Muscle layer of duodenum (tissue), 2 donors: ENCODE data around the gene TNIP2.

ENCODE experiments used
- H3K27ac ChIP-seq: one replicate; pipeline ENCODE4 v1.7.0; 2013; ENCODE audit warnings: mild to moderate bottlenecking, low read length
- H3K27me3 ChIP-seq: one replicate; pipeline ENCODE4 v1.7.0; 2013; ENCODE audit warnings: low read depth, mild to moderate bottlenecking, control low read depth, low read length
- H3K36me3 ChIP-seq, 2 donors: one replicate each; pipeline ENCODE4 v1.7.0; 2013; ENCODE audit warnings: low read length in 2 of 2, control low read depth in 1 of 2, mild to moderate bottlenecking in 1 of 2; ENCODE audit not compliant: insufficient read depth in 2 of 2, control insufficient read depth in 1 of 2
- H3K4me1 ChIP-seq, 2 donors: one replicate each; pipeline ENCODE4 v1.7.0; 2013; ENCODE audit warnings: low read length in 2 of 2, mild to moderate bottlenecking in 2 of 2, control low read depth in 1 of 2, moderate library complexity in 1 of 2; ENCODE audit not compliant: insufficient read depth in 2 of 2, control insufficient read depth in 1 of 2
- H3K4me3 ChIP-seq, 2 donors: one replicate each; pipeline ENCODE4 v1.7.0; 2013; ENCODE audit warnings: low read length in 2 of 2, low read depth in 1 of 2, mild to moderate bottlenecking in 1 of 2
- H3K9me3 ChIP-seq, 2 donors: one replicate each; pipeline ENCODE4 v1.7.0; 2013; ENCODE audit warnings: low read length in 2 of 2, control low read depth in 1 of 2, mild to moderate bottlenecking in 1 of 2; ENCODE audit not compliant: control insufficient read depth in 1 of 2
- donor health status: healthy.

TNIP2 gene

DNA sequence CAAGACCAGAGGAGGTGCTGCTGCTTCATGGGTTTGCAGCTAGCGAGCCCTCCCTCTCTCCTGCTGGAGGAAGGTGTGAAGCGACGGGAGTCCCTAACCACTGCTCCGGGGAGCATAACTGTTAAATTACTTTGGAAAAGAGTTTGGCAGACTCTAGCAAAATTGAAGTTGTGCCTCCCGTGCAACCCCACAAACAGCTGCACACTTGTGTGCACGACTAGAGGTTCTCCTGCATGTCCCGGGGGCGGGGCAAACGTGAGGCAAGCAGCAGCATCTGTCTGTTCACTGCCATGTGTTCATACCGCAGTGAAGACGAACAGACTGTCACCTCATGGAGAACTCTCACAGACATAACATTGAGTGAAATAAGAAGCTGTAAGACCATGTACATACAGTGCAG lies 34.5 kb downstream of the TNIP2 start:
- Histone ChIP-seq H3K9me3 (no peaks in the 10 kb centered on the region), H3K27ac (no peak overlapping the region), H3K4me3 (no peak overlapping the region), H3K4me1 (no peaks in the 10 kb centered on the region), H3K36me3 (peaks cover 25 to 34% of the 10 kb centered on the region in 2 donors), H3K27me3 (no peaks in the 10 kb centered on the region)

GRCh38 chr4:2716236-2716635 lies 39.9 kb downstream of the TNIP2 start:
- peaks cover 11 to 27% of the 10 kb centered on the region in 2 donors for H3K36me3 ChIP-seq
- H3K27ac ChIP-seq = no peak overlapping the region
- H3K9me3 ChIP-seq = no peaks in the 10 kb centered on the region
- H3K27me3 ChIP-seq = no peaks in the 10 kb centered on the region
- H3K4me1 ChIP-seq = peaks cover 3 to 5% of the 10 kb centered on the region in 2 donors
- no peak overlapping the region for H3K4me3 ChIP-seq

DNA sequence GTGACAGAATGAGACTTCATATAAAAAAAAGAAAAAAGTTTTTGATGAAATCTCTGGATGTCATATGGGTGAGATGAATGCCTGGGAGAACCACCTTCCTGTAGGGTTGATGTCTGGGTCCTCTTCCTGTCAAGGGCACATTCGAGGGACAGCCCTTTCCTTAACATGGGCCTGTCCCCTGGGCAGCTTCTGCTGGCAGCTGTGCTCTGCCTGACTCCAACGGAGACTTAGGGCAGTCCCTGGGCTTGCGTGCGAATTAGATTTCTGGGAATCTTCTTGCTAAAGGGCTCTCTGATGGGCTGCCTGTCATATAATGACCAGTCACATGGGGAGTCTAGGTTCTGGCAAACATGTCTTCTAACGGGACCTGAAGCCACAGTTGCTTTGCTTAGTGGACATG lies 40.7 kb downstream of the TNIP2 start:
- Histone ChIP-seq H3K4me3 (no peak overlapping the region), H3K36me3 (peaks cover 8 to 22% of the 10 kb centered on the region in 2 donors), H3K27me3 (no peaks in the 10 kb centered on the region), H3K27ac (no peak overlapping the region), H3K4me1 (peaks cover 3 to 5% of the 10 kb centered on the region in 2 donors), H3K9me3 (no peaks in the 10 kb centered on the region)

- no peaks in the 10 kb centered on the region for H3K27me3 ChIP-seq
- no peak overlapping the region for H3K4me3 ChIP-seq
- peak overlapping the region; percentile 64 for H3K27ac ChIP-seq
- H3K4me1 ChIP-seq = peaks cover 3 to 5% of the 10 kb centered on the region in 2 donors
- H3K9me3 ChIP-seq = no peaks in the 10 kb centered on the region
- H3K36me3 ChIP-seq = peaks cover 4 to 18% of the 10 kb centered on the region in 2 donors
Measured at GRCh38 chr4:2714918-2715317, 41.2 kb downstream of the TNIP2 start.

GRCh38 chr4:2714061-2714770 lies 41.9 kb downstream of the TNIP2 start:
- peaks cover 3 to 5% of the 10 kb centered on the region in 2 donors for H3K4me1 ChIP-seq
- H3K36me3 ChIP-seq = peaks cover 3 to 14% of the 10 kb centered on the region in 2 donors
- H3K4me3 ChIP-seq = no peak overlapping the region
- H3K27ac ChIP-seq = peak overlapping the region; percentile 64
- H3K9me3 ChIP-seq = no peaks in the 10 kb centered on the region
- H3K27me3 ChIP-seq = no peaks in the 10 kb centered on the region

DNA sequence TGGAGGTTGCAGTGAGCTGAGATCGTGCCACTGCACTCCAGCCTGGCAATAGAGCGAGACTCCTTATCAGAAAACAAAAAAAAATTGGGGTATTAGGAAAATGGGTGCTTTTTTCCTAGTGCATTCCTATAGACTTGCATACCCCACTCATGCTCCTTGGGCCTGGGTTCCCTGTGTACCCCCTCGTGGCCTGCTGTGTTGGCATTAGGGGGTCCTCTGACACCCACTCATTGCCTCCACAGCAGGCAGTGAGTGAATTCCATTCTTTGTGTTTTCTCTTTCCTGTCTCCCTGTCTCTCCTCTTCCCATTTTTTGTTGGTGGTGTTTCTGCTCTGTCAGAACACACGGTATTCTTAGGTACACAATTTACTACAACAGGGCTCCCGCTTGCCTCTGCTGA lies 42.8 kb downstream of the TNIP2 start:
- Histone ChIP-seq H3K36me3 (peaks cover 0 to 14% of the 10 kb centered on the region in 2 donors), H3K27me3 (no peaks in the 10 kb centered on the region), H3K27ac (peak overlapping the region; percentile 21), H3K4me1 (peaks cover 3 to 5% of the 10 kb centered on the region in 2 donors), H3K9me3 (no peaks in the 10 kb centered on the region), H3K4me3 (no peak overlapping the region)

GRCh38 chr4:2712261-2712842 lies 43.8 kb downstream of the TNIP2 start:
- H3K27ac ChIP-seq = no peak overlapping the region
- no peaks in the 10 kb centered on the region for H3K27me3 ChIP-seq
- H3K9me3 ChIP-seq = no peaks in the 10 kb centered on the region
- peaks cover 0 to 13% of the 10 kb centered on the region in 2 donors for H3K36me3 ChIP-seq
- peaks cover 3 to 5% of the 10 kb centered on the region in 2 donors for H3K4me1 ChIP-seq
- H3K4me3 ChIP-seq = no peak overlapping the region

DNA sequence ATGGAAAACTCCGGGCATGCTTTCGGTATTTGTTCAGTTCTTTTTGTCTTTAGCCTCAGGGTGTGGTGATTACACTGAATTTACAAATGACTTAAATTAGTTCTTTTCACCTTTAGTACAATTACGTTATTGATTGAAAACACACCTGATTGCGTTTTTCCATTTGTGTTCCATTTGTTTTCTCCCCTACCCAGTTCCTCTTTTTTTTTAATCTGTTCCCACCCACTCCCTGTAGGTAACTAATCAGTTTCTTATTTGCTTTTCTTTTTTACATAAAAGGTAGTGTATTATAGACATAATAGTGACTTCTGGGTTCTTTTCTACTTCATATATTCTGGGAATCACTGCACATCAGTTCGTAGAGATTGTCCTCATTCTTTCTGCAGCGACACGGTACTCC lies 53.4 kb downstream of the TNIP2 start:
- Histone ChIP-seq H3K27me3 (no peaks in the 10 kb centered on the region), H3K27ac (no peak overlapping the region), H3K36me3 (peaks cover 43 to 73% of the 10 kb centered on the region in 2 donors), H3K4me3 (no peak overlapping the region), H3K4me1 (no peaks in the 10 kb centered on the region), H3K9me3 (no peaks in the 10 kb centered on the region)

DNA sequence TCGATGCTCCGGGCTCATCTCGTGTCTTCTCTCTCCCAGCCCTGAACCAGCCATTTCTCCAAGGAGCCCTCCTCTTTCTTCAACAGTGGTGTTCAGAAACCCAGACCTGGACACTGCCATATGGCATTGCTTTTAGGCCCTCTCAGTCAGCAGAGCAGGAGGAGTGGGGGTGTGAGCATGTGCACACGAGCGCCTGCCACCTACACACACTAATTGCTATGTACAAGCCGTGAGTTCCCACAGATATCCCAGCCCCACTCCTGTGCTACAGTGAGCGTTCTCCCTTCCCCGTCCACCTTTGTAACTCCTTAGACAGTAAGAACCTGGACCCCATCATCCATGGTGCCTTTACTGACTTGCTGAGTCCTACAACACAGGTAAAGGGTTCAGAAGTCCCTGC lies 53.8 kb downstream of the TNIP2 start:
- Histone ChIP-seq H3K27ac (no peak overlapping the region), H3K27me3 (no peaks in the 10 kb centered on the region), H3K4me3 (no peak overlapping the region), H3K36me3 (peaks cover 47 to 77% of the 10 kb centered on the region in 2 donors), H3K4me1 (no peaks in the 10 kb centered on the region), H3K9me3 (no peaks in the 10 kb centered on the region)

DNA sequence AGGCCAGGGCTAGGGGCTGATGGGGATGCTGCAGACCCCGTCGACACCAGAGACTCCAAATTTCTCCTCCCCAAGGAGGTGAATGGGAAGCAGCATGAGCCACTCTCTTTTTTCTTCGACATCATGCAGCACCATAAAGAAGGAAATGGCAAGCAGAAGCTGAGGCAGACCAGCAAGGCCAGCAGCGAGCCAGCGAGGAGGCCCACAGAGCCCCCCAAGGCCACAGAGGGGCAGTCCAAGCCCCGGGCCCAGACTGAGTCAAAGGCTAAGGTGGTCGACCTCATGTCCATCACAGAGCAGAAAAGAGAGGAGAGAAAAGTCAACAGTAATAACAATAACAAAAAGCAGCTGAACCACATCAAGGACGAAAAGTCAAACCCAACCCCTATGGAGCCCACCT lies 56.1 kb downstream of the TNIP2 start:
- Histone ChIP-seq H3K27me3 (no peaks in the 10 kb centered on the region), H3K4me1 (no peaks in the 10 kb centered on the region), H3K4me3 (no peak overlapping the region), H3K9me3 (no peaks in the 10 kb centered on the region), H3K36me3 (peaks cover 63 to 86% of the 10 kb centered on the region in 2 donors), H3K27ac (no peak overlapping the region)

- no peaks in the 10 kb centered on the region for H3K27me3 ChIP-seq
- no peaks in the 10 kb centered on the region for H3K4me1 ChIP-seq
- H3K4me3 ChIP-seq = no peak overlapping the region
- H3K27ac ChIP-seq = no peak overlapping the region
- peaks cover 68 to 87% of the 10 kb centered on the region in 2 donors for H3K36me3 ChIP-seq
- H3K9me3 ChIP-seq = no peaks in the 10 kb centered on the region
Measured at GRCh38 chr4:2699534-2699933, 56.6 kb downstream of the TNIP2 start.
